ENCODE data around the gene IL10.
"Not testable (repeated sequence)": the region's sequence is repeated elsewhere in the genome, so short reads cannot be mapped to it uniquely, and the experiment has no call there.

DNA sequence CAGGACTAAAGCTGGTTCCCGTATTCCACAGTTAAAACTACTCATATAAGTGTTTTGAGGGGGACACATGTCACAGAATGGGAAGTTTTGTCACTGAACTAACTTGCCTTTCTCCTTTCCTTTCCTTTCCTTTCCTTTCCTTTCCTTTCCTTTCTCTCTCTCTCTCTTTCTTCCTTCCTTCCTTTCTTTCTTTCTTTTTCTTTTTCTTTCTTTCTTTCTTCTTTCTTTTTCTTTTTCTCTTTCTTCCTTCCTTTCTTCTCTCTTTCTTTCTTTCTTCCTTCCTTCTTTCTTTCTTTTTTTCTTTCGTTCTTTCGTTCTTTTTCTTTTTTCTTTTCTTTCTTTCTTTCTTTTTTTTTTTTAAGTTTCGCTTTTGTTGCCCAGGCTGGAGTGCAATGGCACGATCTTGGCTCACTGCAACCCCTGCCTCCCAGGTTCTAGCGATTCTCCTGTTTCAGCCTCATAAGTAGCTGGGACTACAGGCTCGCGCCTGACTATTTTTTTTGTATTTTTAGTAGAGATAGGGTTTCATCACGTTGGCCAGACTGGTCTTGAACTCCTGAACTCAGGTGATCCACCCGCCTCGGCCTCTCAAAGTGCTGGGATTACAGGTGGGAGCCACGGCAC lies 9.4 kb downstream of the IL10 start:
- TF ChIP-seq, protein P1, sequence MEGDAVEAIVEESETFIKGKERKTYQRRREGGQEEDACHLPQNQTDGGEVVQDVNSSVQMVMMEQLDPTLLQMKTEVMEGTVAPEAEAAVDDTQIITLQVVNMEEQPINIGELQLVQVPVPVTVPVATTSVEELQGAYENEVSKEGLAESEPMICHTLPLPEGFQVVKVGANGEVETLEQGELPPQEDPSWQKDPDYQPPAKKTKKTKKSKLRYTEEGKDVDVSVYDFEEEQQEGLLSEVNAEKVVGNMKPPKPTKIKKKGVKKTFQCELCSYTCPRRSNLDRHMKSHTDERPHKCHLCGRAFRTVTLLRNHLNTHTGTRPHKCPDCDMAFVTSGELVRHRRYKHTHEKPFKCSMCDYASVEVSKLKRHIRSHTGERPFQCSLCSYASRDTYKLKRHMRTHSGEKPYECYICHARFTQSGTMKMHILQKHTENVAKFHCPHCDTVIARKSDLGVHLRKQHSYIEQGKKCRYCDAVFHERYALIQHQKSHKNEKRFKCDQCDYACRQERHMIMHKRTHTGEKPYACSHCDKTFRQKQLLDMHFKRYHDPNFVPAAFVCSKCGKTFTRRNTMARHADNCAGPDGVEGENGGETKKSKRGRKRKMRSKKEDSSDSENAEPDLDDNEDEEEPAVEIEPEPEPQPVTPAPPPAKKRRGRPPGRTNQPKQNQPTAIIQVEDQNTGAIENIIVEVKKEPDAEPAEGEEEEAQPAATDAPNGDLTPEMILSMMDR (IDR thresholded peaks at IDR 0.05) = not testable (repeated sequence)
- TF ChIP-seq POLR2A (IDR thresholded peaks at IDR 0.05) = not testable (repeated sequence)

All from right lobe of liver (tissue), 4 donors.